ENCODE results near the gene OR10G6.
"Not testable (repeated sequence)": the region's sequence is repeated elsewhere in the genome, so short reads cannot be mapped to it uniquely, and the experiment has no call there.

Gene OR10G6, protein sequence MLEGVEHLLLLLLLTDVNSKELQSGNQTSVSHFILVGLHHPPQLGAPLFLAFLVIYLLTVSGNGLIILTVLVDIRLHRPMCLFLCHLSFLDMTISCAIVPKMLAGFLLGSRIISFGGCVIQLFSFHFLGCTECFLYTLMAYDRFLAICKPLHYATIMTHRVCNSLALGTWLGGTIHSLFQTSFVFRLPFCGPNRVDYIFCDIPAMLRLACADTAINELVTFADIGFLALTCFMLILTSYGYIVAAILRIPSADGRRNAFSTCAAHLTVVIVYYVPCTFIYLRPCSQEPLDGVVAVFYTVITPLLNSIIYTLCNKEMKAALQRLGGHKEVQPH

DNA sequence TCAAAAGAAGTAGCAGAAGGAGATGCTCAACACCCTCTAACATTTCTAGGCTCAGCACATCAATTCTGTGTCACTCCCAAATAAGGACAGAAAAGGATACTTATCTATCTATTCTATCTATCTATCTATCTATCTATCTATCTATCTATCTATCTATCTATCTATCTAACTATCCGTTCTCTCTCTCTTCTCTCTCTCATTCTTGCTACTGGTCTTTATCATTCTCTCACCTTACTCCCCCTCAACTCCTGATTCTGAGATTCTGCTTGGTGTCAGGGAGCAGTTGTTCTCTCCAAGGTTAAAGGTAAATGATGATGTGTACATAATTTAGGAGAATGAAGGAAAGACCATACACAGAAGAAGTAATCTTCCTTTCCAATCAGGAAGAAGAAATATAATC is at the start of gene OR10G6:
TSS of gene OR10G6 (minus strand) at position 43 of the 400 bp plus-strand sequence. CDS start at position 43, 0 bp downstream.
- DNase-seq (ENCODE audit: low spot score), result no peak

GRCh38 chr11:124043420-124043819 is 48.5 kb upstream of the OR10G6 start:
- DNase-seq (ENCODE audit: low spot score), result no peak

- no peak for DNase-seq (ENCODE audit: low spot score)
These were observed 46.3 kb upstream of the OR10G6 start, which contains the start of gene OR10G7 for GRCh38 chr11:124041254-124041653. Gene OR10G7 (minus strand): TSS chr11:124041325. CDS start chr11:124039001, 2,324 bp downstream.

GRCh38 chr11:124039557-124039956 is 44.6 kb upstream of the OR10G6 start:
- no peak for DNase-seq (ENCODE audit: low spot score)

- no peak for DNase-seq (ENCODE audit: low spot score)
These were observed 41.7 kb upstream of the OR10G6 start for GRCh38 chr11:124036666-124037065.

DNA sequence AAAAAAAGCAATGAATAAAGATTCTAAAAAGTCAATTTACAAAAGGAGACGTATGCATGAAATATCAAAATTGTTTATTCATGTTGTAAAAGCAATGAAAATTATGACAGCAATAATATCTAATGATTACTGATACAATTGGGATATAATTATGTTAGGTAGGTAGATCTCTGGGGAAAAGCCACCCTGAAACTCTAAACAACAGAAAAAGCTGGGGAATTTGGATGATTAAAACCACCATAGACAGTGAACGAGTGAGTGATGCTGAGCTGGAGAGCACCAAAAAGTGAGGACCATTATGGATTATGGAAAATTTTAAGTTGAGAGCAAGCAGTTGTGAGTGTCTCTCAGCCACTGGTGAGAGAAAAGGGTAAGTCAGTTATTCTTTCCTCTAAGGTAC is 31.5 kb upstream of the OR10G6 start, which contains the start of gene OR10G8:
TSS of gene OR10G8 (plus strand) at position 301 of the 400 bp plus-strand sequence. CDS start 2,825 bp downstream, outside the sequence.
- no peak for DNase-seq (ENCODE audit: low spot score)

DNA sequence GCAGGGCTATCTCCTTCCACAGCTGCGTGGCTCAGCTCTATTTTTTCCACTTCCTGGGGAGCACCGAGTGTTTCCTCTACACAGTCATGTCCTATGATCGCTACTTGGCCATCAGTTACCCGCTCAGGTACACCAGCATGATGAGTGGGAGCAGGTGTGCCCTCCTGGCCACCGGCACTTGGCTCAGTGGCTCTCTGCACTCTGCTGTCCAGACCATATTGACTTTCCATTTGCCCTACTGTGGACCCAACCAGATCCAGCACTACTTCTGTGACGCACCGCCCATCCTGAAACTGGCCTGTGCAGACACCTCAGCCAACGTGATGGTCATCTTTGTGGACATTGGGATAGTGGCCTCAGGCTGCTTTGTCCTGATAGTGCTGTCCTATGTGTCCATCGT is 20.9 kb upstream of the OR10G6 start:
- not testable (repeated sequence) for DNase-seq (ENCODE audit: low spot score)

GRCh38 chr11:124012697-124013096 is 17.7 kb upstream of the OR10G6 start, which contains the start of gene OR10G4:
Gene OR10G4 (plus strand): TSS chr11:124012997. CDS start chr11:124015575, 2,578 bp downstream.
- no peak for DNase-seq (ENCODE audit: low spot score)

DNA sequence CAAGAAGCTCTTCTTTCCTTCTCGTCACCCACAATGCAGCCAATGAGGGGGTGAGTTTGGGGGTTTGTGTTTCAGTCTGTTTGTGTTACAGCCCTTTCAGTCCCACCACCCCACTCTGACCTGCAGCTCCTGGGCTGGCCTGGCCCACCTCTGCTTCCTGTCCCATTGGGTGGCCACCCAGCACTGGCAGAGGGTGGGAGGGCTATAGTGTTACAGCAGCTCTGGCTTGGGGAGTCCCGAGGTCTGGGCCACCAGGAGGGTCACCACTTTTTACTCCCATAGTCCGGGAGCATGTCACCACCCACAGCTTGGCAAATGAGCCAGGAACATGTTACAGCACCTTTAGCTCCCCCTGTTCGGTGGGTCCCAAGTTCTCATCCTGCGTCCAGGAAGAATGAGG is 15.7 kb downstream of the OR10G6 start:
- DNase-seq (ENCODE audit: low spot score), result no peak

DNA sequence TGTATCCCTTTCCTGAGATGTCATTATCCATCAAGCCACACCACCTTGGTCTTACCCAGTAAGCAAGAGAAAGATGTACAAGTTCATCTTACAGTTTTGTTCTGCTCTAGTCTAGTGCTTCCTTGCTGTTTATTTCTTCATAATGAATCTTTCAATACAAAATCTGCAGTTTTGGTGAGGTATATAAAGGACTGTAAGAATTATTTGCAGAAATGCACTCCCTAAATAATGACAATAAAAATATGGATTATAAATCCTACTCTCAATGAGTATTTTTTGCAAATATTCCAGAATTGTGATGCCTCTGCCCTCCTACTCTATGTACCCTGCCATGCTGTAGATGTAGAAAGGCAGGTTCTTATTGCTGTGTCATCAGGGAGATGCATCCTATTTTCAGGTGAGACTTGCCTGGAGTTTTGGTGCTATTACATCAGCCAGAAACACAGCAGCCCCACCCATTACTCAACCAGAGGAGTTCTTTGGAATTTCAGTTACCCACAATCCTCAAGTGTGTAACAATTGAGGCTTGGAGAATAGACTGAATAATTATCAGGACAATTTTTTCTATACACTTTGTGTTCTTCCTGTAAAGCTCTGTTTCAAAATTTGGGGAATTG is 17.1 kb downstream of the OR10G6 start, which contains the start of gene OR10S1:
TSS of gene OR10S1 (minus strand) at position 51 of the 617 bp plus-strand sequence. CDS start 117 bp downstream, outside the sequence.
- no peak for DNase-seq (ENCODE audit: low spot score)

GRCh38 chr11:123976770-123977560 is 18.0 kb downstream of the OR10G6 start:
- DNase-seq (ENCODE audit: low spot score), result no peak

GRCh38 chr11:123973816-123974215 is 21.1 kb downstream of the OR10G6 start:
- DNase-seq (ENCODE audit: low spot score), result no peak

DNA sequence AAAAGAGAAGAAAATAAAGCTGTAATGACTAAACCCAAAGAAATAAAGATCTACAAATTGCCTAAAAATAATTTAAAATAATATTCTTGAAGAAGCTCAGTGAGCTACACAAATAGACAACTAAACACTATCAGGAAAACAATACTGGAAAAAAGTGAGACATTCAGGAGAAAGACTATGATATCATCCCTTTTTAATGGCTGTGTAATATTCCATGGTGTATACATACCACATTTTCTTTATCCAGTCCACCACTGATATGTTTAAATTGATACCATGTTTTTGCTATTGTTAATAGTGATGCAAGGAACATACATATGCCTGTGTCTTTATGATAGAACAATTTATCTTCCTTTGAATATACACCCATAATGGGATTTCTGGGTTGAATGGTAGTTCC is 38.2 kb downstream of the OR10G6 start:
- no peak for DNase-seq (ENCODE audit: low spot score)

- no peak for DNase-seq (ENCODE audit: low spot score)
These were observed 49.8 kb downstream of the OR10G6 start for GRCh38 chr11:123945132-123945531.
